ENCODE measurements around the gene NEU1. TPM values are rescaled to one million over a fixed set of nuclear protein-coding genes. Genes with fewer than 3 reads are reported as not detected.

NEU1 gene
- total RNA-seq, 2 experiments from 2014 or later, result 5.5 to 13.4 TPM

DNA sequence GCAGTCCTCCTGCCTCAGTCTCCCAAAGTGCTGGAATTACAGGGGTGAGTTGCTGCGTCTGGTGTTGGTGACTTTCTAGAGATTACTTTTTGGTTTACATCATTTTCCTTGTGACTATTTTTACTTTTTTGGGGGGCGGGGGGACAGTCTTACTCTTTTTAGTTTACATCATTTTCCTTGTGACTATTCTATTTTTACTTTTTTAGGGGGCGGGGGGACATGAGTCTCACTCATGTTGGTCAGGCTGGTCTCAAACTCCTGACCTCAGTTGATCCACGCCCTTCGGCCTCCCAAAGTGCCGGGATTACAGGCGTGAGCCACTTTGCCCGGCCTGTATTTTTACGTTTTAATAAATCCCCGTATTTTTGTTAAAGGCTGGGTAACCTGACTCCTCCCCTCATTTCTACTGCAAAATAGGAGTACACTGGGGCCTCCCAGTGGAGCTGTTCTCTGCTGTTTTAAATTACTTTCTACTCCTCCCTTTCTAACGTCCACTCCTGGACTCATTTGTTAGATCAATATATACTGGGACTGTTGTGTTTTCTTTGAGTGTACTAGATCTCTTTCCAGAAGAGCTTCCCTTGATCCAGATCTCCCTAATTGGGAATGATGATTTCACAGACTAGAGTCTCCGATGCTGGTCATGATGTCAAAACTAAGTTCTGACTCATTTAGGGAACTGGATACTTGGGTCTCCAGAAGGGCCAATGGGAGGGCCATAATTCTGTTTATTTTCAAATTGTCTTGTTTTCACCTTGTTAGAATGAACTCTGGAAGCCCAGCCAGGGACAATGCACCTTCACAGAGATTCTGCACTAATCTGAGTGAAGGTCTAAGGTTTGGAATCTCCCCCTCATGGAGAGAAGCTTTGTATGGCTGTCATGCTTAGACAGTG, 25.9 kb downstream of the NEU1 start:
- POLR2A ChIA-PET, result no interaction called here
- peaks cover 68% of the 10 kb centered on the region for H3K36me3 ChIP-seq (ENCODE audit: insufficient read depth, low read length)
- peak overlapping the region; percentile 95 for H3K27ac ChIP-seq (ENCODE audit: low read depth, low read length, poor library complexity, severe bottlenecking)
- H2AFZ ChIP-seq (ENCODE audit: low read length), result no peak overlapping the region
- no peak for TF ChIP-seq EZH2phosphoT487 (IDR thresholded peaks at IDR 0.05; ENCODE audit: borderline replicate concordance, low read depth, low read length)
- TF ChIP-seq, protein P1, sequence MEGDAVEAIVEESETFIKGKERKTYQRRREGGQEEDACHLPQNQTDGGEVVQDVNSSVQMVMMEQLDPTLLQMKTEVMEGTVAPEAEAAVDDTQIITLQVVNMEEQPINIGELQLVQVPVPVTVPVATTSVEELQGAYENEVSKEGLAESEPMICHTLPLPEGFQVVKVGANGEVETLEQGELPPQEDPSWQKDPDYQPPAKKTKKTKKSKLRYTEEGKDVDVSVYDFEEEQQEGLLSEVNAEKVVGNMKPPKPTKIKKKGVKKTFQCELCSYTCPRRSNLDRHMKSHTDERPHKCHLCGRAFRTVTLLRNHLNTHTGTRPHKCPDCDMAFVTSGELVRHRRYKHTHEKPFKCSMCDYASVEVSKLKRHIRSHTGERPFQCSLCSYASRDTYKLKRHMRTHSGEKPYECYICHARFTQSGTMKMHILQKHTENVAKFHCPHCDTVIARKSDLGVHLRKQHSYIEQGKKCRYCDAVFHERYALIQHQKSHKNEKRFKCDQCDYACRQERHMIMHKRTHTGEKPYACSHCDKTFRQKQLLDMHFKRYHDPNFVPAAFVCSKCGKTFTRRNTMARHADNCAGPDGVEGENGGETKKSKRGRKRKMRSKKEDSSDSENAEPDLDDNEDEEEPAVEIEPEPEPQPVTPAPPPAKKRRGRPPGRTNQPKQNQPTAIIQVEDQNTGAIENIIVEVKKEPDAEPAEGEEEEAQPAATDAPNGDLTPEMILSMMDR (conservative IDR thresholded peaks at IDR 0.05; ENCODE audit: low read length), result peak; percentile 55
- intact Hi-C loops (cut with micrococcal nuclease; ENCODE audit: unreplicated experiment), result loop anchor here (10.0 kb wide), 1 partner anchor 342 kb away; the partner anchor contains the start of gene MICB
- DNase-seq (ENCODE audit: low spot score), result peak; percentile 48
- peaks cover 53% of the 10 kb centered on the region for H3K4me1 ChIP-seq (ENCODE audit: insufficient read depth, low read length, poor library complexity, severe bottlenecking)
- H3K79me2 ChIP-seq (ENCODE audit: insufficient read depth, low read depth, low read length), result peaks cover 73% of the 10 kb centered on the region
- H3K9me2 ChIP-seq (ENCODE audit: insufficient read depth, low read length), result no peaks in the 10 kb centered on the region
- BruUV-seq (replicated peaks), result no TSS peak
- H3K4me3 ChIP-seq (ENCODE audit: low read depth, low read length, poor library complexity, severe bottlenecking), result peak overlapping the region; percentile 99
- peak overlapping the region; percentile 96 for H3K4me2 ChIP-seq (ENCODE audit: low read length)
- CTCF ChIA-PET (ENCODE audit: unreplicated experiment), result no interaction called here
- peaks cover 39% of the 10 kb centered on the region for H4K20me1 ChIP-seq (ENCODE audit: insufficient read depth, low read length)
- H3K9me3 ChIP-seq (ENCODE audit: low read length), result no peaks in the 10 kb centered on the region

DNA sequence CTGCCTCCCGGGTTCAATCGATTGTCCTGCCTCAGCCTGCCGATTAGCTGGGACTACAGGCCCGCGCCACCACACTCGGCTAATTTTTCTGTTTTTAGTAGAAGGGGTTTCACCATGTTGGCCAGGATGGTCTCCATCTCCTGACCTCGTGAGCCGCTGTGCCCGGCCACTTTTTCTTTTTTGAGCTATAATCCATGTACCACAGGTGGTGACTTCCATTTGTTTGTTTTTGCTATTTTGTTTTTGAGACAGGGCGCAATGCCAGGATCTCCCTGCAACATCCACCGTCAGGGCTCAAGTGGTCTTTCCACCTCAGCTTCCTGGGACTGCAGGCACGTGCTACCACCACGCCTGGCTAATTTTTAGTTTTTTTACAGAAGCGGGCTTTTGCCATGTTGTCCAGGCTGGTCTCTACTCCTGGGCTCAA, 26.6 kb downstream of the NEU1 start:
- Histone ChIP-seq H3K4me1 (ENCODE audit: insufficient read depth, low read length, poor library complexity, severe bottlenecking) (peaks cover 60% of the 10 kb centered on the region), H3K9me3 (ENCODE audit: low read length) (no peaks in the 10 kb centered on the region), H3K4me2 (ENCODE audit: low read length) (peak overlapping the region; percentile 96), H3K9me2 (ENCODE audit: insufficient read depth, low read length) (no peaks in the 10 kb centered on the region), H4K20me1 (ENCODE audit: insufficient read depth, low read length) (peaks cover 39% of the 10 kb centered on the region), H3K79me2 (ENCODE audit: insufficient read depth, low read depth, low read length) (peaks cover 80% of the 10 kb centered on the region), H3K36me3 (ENCODE audit: insufficient read depth, low read length) (peaks cover 63% of the 10 kb centered on the region), H3K27ac (ENCODE audit: low read depth, low read length, poor library complexity, severe bottlenecking) (peak overlapping the region; percentile 95), H2AFZ (ENCODE audit: low read length) (no peak overlapping the region), H3K4me3 (ENCODE audit: low read depth, low read length, poor library complexity, severe bottlenecking) (peak overlapping the region; percentile 99)
- TF ChIP-seq, protein P1 (conservative IDR thresholded peaks at IDR 0.05; ENCODE audit: low read length), result no peak
- no peak for TF ChIP-seq EZH2phosphoT487 (IDR thresholded peaks at IDR 0.05; ENCODE audit: borderline replicate concordance, low read depth, low read length)
- no TSS peak for BruUV-seq (replicated peaks)
- CTCF ChIA-PET (ENCODE audit: unreplicated experiment), result no interaction called here
- POLR2A ChIA-PET, result interaction anchor here (1.1 kb wide), 1 partner anchor 304 kb away, joined by 6 read pairs; no protein-coding TSS in a partner anchor
- peak; percentile 39 for DNase-seq (ENCODE audit: low spot score)
- intact Hi-C loops (cut with micrococcal nuclease; ENCODE audit: unreplicated experiment), result loop anchor here (10.0 kb wide), 1 partner anchor 341 kb away; the partner anchor contains the start of gene MICB

All from OCI-LY7 (cell line).